Measurements from ENCODE around the gene ALAD.

ALAD gene

GRCh38 chr9:113376634-113377567, 24.2 kb downstream of the ALAD start, which contains the start of gene HDHD3:
TSS of gene HDHD3 (minus strand) at chr9:113376986. CDS start at chr9:113374354, 2,632 bp downstream.
- peak within 1 kb of the TSS; percentile 68 to 93 for H3K4me3 ChIP-seq (replicated peaks in 1 of 2; ENCODE audit: low read depth in 2 of 2, low read length in 2 of 2)
- peak; percentile 64 to 79 for DNase-seq (ENCODE audit: low read depth in 2 of 2)
- TF ChIP-seq, protein P1, sequence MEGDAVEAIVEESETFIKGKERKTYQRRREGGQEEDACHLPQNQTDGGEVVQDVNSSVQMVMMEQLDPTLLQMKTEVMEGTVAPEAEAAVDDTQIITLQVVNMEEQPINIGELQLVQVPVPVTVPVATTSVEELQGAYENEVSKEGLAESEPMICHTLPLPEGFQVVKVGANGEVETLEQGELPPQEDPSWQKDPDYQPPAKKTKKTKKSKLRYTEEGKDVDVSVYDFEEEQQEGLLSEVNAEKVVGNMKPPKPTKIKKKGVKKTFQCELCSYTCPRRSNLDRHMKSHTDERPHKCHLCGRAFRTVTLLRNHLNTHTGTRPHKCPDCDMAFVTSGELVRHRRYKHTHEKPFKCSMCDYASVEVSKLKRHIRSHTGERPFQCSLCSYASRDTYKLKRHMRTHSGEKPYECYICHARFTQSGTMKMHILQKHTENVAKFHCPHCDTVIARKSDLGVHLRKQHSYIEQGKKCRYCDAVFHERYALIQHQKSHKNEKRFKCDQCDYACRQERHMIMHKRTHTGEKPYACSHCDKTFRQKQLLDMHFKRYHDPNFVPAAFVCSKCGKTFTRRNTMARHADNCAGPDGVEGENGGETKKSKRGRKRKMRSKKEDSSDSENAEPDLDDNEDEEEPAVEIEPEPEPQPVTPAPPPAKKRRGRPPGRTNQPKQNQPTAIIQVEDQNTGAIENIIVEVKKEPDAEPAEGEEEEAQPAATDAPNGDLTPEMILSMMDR (IDR thresholded peaks at IDR 0.05; ENCODE audit: low read depth, low read length), result no peak

GRCh38 chr9:113375057-113376023, 25.7 kb downstream of the ALAD start:
- H3K4me3 ChIP-seq (replicated peaks in 1 of 2; ENCODE audit: low read depth in 2 of 2, low read length in 2 of 2), result peak overlapping the region in 1 of 2 donors; percentile 22
- peak in 1 of 2 donors; percentile 19 for DNase-seq (ENCODE audit: low read depth in 2 of 2)

GRCh38 chr9:113373676-113374392, 27.2 kb downstream of the ALAD start:
- no peak overlapping the region for H3K4me3 ChIP-seq (replicated peaks in 1 of 2; ENCODE audit: low read depth in 2 of 2, low read length in 2 of 2)
- TF ChIP-seq, protein P1 (IDR thresholded peaks at IDR 0.05; ENCODE audit: low read depth, low read length), result no peak
- DNase-seq (ENCODE audit: low read depth in 2 of 2), result no peak

More at GRCh38 chr9:113375057-113376023, 25.7 kb downstream of the ALAD start:
- TF ChIP-seq, protein P1 (IDR thresholded peaks at IDR 0.05; ENCODE audit: low read depth, low read length), result no peak

- no peak for DNase-seq (ENCODE audit: low read depth in 2 of 2)
- no peak overlapping the region for H3K4me3 ChIP-seq (replicated peaks in 1 of 2; ENCODE audit: low read depth in 2 of 2, low read length in 2 of 2)
- TF ChIP-seq, protein P1 (IDR thresholded peaks at IDR 0.05; ENCODE audit: low read depth, low read length), result no peak
Measured at GRCh38 chr9:113373256-113373655, 27.8 kb downstream of the ALAD start.

DNA sequence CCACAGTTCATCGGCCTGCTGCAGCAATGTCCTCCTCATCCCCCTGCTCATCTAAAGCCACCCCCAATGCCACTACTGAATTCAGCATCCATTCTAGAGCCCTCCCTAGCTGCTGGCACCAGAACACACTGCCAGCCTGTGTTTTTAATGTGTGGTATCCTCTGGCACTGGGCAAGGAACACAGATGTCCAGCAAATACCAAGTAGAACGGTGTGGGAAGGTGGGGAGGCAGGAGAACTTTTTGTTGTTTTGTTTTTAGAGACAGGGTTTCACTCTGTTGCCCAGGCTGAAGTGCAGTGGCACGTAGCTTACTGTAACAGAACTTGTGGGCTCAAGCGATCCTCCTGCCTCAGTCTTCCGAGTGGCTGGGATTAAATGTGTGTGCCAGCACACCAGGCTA, 29.0 kb downstream of the ALAD start:
- no peak overlapping the region for H3K4me3 ChIP-seq (replicated peaks in 1 of 2; ENCODE audit: low read depth in 2 of 2, low read length in 2 of 2)
- TF ChIP-seq, protein P1 (IDR thresholded peaks at IDR 0.05; ENCODE audit: low read depth, low read length), result no peak
- DNase-seq (ENCODE audit: low read depth in 2 of 2), result no peak

DNA sequence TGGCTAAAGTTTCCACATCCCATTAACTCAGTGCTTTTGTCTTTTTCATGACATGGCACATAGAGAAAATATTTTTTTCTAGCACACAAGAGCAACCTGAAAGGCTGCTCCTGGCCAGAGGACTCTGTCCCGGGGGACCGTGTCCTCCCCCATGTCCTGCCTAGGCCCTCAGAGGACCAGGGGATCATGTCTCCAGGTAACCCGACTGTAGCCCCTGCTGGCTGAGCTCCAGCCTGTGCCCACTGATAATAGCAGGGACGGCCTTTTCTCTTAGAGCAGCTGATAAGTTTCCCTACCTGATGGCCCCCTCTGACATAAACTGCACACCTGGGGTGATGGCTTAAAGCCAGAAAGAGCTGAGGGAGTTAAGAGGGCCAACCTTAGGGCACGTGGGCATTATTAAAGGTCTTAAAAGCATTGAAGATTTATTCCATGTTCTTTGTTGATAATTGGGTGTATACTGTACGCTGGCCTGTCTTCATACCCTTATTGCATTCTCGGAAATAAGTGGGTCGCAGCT, 30.2 kb downstream of the ALAD start:
- no peak overlapping the region for H3K4me3 ChIP-seq (replicated peaks in 1 of 2; ENCODE audit: low read depth in 2 of 2, low read length in 2 of 2)
- DNase-seq (ENCODE audit: low read depth in 2 of 2), result no peak
- TF ChIP-seq, protein P1 (IDR thresholded peaks at IDR 0.05; ENCODE audit: low read depth, low read length), result no peak
